GM18858 (cell line): ENCODE measurements around the gene SGK2.

Experiments
- ATAC-seq: cut with Tn5 transposase; IDR thresholded peaks from one replicate; pipeline ENCODE4 v1.9.1; 2021; ENCODE audit not compliant: unreplicated experiment

The SGK2 gene

GRCh38 chr20:43536041-43536816 is 22.6 kb upstream of the SGK2 start:
- no peak for ATAC-seq

GRCh38 chr20:43536817-43537440 is 21.9 kb upstream of the SGK2 start:
- ATAC-seq, result no peak

- no peak for ATAC-seq
Observed at GRCh38 chr20:43537921-43538877, 20.6 kb upstream of the SGK2 start.

GRCh38 chr20:43538878-43539700 is 19.7 kb upstream of the SGK2 start:
- ATAC-seq, result no peak

GRCh38 chr20:43539975-43540672 is 18.7 kb upstream of the SGK2 start:
- no peak for ATAC-seq

GRCh38 chr20:43540673-43541060 is 18.2 kb upstream of the SGK2 start:
- ATAC-seq, result no peak

GRCh38 chr20:43541214-43541613 is 17.6 kb upstream of the SGK2 start:
- ATAC-seq, result no peak

GRCh38 chr20:43542161-43542560 is 16.7 kb upstream of the SGK2 start:
- no peak for ATAC-seq

- no peak for ATAC-seq
Observed at GRCh38 chr20:43542674-43543073, 16.2 kb upstream of the SGK2 start.

GRCh38 chr20:43543138-43543537 is 15.7 kb upstream of the SGK2 start:
- ATAC-seq, result no peak

- ATAC-seq, result no peak
Observed at GRCh38 chr20:43544501-43544900, 14.3 kb upstream of the SGK2 start.

GRCh38 chr20:43545837-43546578 is 12.8 kb upstream of the SGK2 start:
- no peak for ATAC-seq

GRCh38 chr20:43548273-43548880 is 10.4 kb upstream of the SGK2 start:
- no peak for ATAC-seq

GRCh38 chr20:43549416-43550065 is 9.3 kb upstream of the SGK2 start:
- no peak for ATAC-seq

- ATAC-seq, result no peak
Observed at GRCh38 chr20:43550456-43550855, 8.4 kb upstream of the SGK2 start.

- no peak for ATAC-seq
Observed at GRCh38 chr20:43554369-43554768, 4.5 kb upstream of the SGK2 start.

- ATAC-seq, result no peak
Observed at GRCh38 chr20:43559147-43559987, 540 bp downstream of the SGK2 start.

GRCh38 chr20:43560974-43561373 is 2.1 kb downstream of the SGK2 start:
- ATAC-seq, result no peak
